Measurements from ENCODE around the gene SLC26A9.

SLC26A9 gene

GRCh38 chr1:205927676-205928075 is 15.6 kb downstream of the SLC26A9 start:
- no peaks in the 10 kb centered on the region for H3K27me3 ChIP-seq
- H4K20me1 ChIP-seq: no peaks in the 10 kb centered on the region
- no peak for TF ChIP-seq Cebpa-rat (IDR thresholded peaks at IDR 0.05)
- no peaks in the 10 kb centered on the region for H3K36me3 ChIP-seq
- H3K9me3 ChIP-seq (replicated peaks in 1 of 11): no peaks in the 10 kb centered on the region
- no peak overlapping the region for H3K27ac ChIP-seq
- H3K9ac ChIP-seq: no peak overlapping the region
- peaks cover 7 to 64% (median 33%) of the 10 kb centered on the region in 10 experiments for H3K4me1 ChIP-seq
- no peak overlapping the region for H3K4me3 ChIP-seq
- no peak overlapping the region for H3K4me2 ChIP-seq

- H3K9ac ChIP-seq: no peak overlapping the region
- H3K4me3 ChIP-seq: no peak overlapping the region
- no peak overlapping the region for H3K27ac ChIP-seq
- no peaks in the 10 kb centered on the region for H3K27me3 ChIP-seq
- no peak overlapping the region for H3K4me2 ChIP-seq
- no peak for TF ChIP-seq Cebpa-rat (IDR thresholded peaks at IDR 0.05)
- no peaks in the 10 kb centered on the region for H4K20me1 ChIP-seq
- H3K36me3 ChIP-seq: no peaks in the 10 kb centered on the region
- no peaks in the 10 kb centered on the region for H3K9me3 ChIP-seq (replicated peaks in 1 of 11)
- peaks cover 7 to 60% (median 32%) of the 10 kb centered on the region in 10 experiments for H3K4me1 ChIP-seq
Measured at GRCh38 chr1:205927247-205927646, 16.0 kb downstream of the SLC26A9 start.

GRCh38 chr1:205926636-205927035 is 16.6 kb downstream of the SLC26A9 start:
- Histone ChIP-seq H3K4me2 (no peak overlapping the region), H3K9ac (no peak overlapping the region), H3K4me1 (peaks cover 13 to 58% (median 35%) of the 10 kb centered on the region in 10 experiments), H3K4me3 (no peak overlapping the region), H3K36me3 (no peaks in the 10 kb centered on the region), H4K20me1 (no peaks in the 10 kb centered on the region), H3K9me3 (replicated peaks in 1 of 11) (no peaks in the 10 kb centered on the region), H3K27me3 (no peaks in the 10 kb centered on the region), H3K27ac (no peak overlapping the region)
- TF ChIP-seq Cebpa-rat (IDR thresholded peaks at IDR 0.05): no peak

GRCh38 chr1:205926213-205926612 is 17.0 kb downstream of the SLC26A9 start:
- Histone ChIP-seq H3K27me3 (no peaks in the 10 kb centered on the region), H3K4me2 (no peak overlapping the region), H3K9ac (no peak overlapping the region), H3K4me1 (peaks cover 17 to 58% (median 37%) of the 10 kb centered on the region in 10 experiments), H3K36me3 (no peaks in the 10 kb centered on the region), H3K4me3 (no peak overlapping the region), H3K9me3 (replicated peaks in 1 of 11) (no peaks in the 10 kb centered on the region), H3K27ac (no peak overlapping the region), H4K20me1 (no peaks in the 10 kb centered on the region)
- no peak for TF ChIP-seq Cebpa-rat (IDR thresholded peaks at IDR 0.05)

- H3K27ac ChIP-seq: 0 out of 22 replicates have a peak overlapping the region, but pooled peaks of 1 of the 11 experiments have one; percentile 8
- H3K4me1 ChIP-seq: peaks cover 22 to 58% (median 39%) of the 10 kb centered on the region in 10 experiments
- H4K20me1 ChIP-seq: no peaks in the 10 kb centered on the region
- no peak for TF ChIP-seq Cebpa-rat (IDR thresholded peaks at IDR 0.05)
- H3K36me3 ChIP-seq: no peaks in the 10 kb centered on the region
- no peak overlapping the region for H3K4me3 ChIP-seq
- H3K9ac ChIP-seq: no peak overlapping the region
- no peaks in the 10 kb centered on the region for H3K9me3 ChIP-seq (replicated peaks in 1 of 11)
- H3K27me3 ChIP-seq: no peaks in the 10 kb centered on the region
- H3K4me2 ChIP-seq: no peak overlapping the region
Measured at GRCh38 chr1:205925736-205926135, 17.5 kb downstream of the SLC26A9 start.

GRCh38 chr1:205924460-205924790 is 18.8 kb downstream of the SLC26A9 start:
- H3K9me3 ChIP-seq (replicated peaks in 1 of 11): no peaks in the 10 kb centered on the region
- peak overlapping the region in 7 of 11 experiments; percentile 7 to 65 (median 29); a peak in 11 of 22 replicates for H3K4me2 ChIP-seq
- no peaks in the 10 kb centered on the region for H4K20me1 ChIP-seq
- H3K27ac ChIP-seq: peak overlapping the region in 5 of 11 experiments; percentile 22 to 57 (median 44); a peak in 7 of 22 replicates
- no peaks in the 10 kb centered on the region for H3K27me3 ChIP-seq
- H3K4me1 ChIP-seq: peaks cover 35 to 59% (median 47%) of the 10 kb centered on the region in 10 experiments
- H3K4me3 ChIP-seq: no peak overlapping the region
- H3K9ac ChIP-seq: no peak overlapping the region; a peak in 1 of 22 replicates
- H3K36me3 ChIP-seq: no peaks in the 10 kb centered on the region
- no peak for TF ChIP-seq Cebpa-rat (IDR thresholded peaks at IDR 0.05)

GRCh38 chr1:205923651-205924459 is 19.4 kb downstream of the SLC26A9 start:
- peak overlapping the region in 8 of 11 experiments; percentile 4 to 57 (median 42); a peak in 12 of 22 replicates for H3K27ac ChIP-seq
- H4K20me1 ChIP-seq: no peaks in the 10 kb centered on the region
- no peaks in the 10 kb centered on the region for H3K9me3 ChIP-seq (replicated peaks in 1 of 11)
- H3K36me3 ChIP-seq: no peaks in the 10 kb centered on the region
- no peaks in the 10 kb centered on the region for H3K27me3 ChIP-seq
- H3K4me3 ChIP-seq: no peak overlapping the region
- no peak for TF ChIP-seq Cebpa-rat (IDR thresholded peaks at IDR 0.05)
- H3K9ac ChIP-seq: no peak overlapping the region; a peak in 1 of 22 replicates
- peak overlapping the region in 7 of 11 experiments; percentile 7 to 65 (median 29); a peak in 12 of 22 replicates for H3K4me2 ChIP-seq
- peaks cover 38 to 60% (median 48%) of the 10 kb centered on the region in 10 experiments for H3K4me1 ChIP-seq

- H3K27ac ChIP-seq: no peak overlapping the region
- H3K4me3 ChIP-seq: no peak overlapping the region
- H3K4me2 ChIP-seq: no peak overlapping the region
- no peak overlapping the region for H3K9ac ChIP-seq
- no peaks in the 10 kb centered on the region for H4K20me1 ChIP-seq
- H3K27me3 ChIP-seq: no peaks in the 10 kb centered on the region
- peaks cover 42 to 62% (median 52%) of the 10 kb centered on the region in 10 experiments for H3K4me1 ChIP-seq
- no peak for TF ChIP-seq Cebpa-rat (IDR thresholded peaks at IDR 0.05)
- H3K9me3 ChIP-seq (replicated peaks in 1 of 11): no peaks in the 10 kb centered on the region
- no peaks in the 10 kb centered on the region for H3K36me3 ChIP-seq
Measured at GRCh38 chr1:205922806-205923205, 20.4 kb downstream of the SLC26A9 start.

- no peaks in the 10 kb centered on the region for H4K20me1 ChIP-seq
- no peak for TF ChIP-seq Cebpa-rat (IDR thresholded peaks at IDR 0.05)
- H3K27ac ChIP-seq: 0 out of 22 replicates have a peak overlapping the region, but pooled peaks of 2 of the 11 experiments have one; percentile 21 to 73
- H3K9me3 ChIP-seq (replicated peaks in 1 of 11): no peaks in the 10 kb centered on the region
- no peak overlapping the region for H3K4me3 ChIP-seq
- H3K27me3 ChIP-seq: no peaks in the 10 kb centered on the region
- H3K4me2 ChIP-seq: peak overlapping the region in 5 of 11 experiments; percentile 74 to 93 (median 88); a peak in 6 of 22 replicates
- no peaks in the 10 kb centered on the region for H3K36me3 ChIP-seq
- peaks cover 42 to 65% (median 55%) of the 10 kb centered on the region in 10 experiments for H3K4me1 ChIP-seq
- no peak overlapping the region for H3K9ac ChIP-seq
Measured at GRCh38 chr1:205922314-205922713, 20.9 kb downstream of the SLC26A9 start.

Data from BLaER1 treated with 17β-estradiol and CSF1 and Interleukin-3, amounts not matched to agents 10 nM and 100 nM (cell line).